ENCODE measurements around the gene EAF1. TPM values are rescaled to one million over a fixed set of nuclear protein-coding genes. Genes with fewer than 3 reads are reported as not detected.
A peak's percentile ranks its signal among the peaks of the same experiment; 100 is the strongest.

The EAF1 gene
- polyA plus RNA-seq, 3 donors: 9.0 to 44.0 (median 9.1) TPM

GRCh38 chr3:15420871-15421270 is 6.5 kb upstream of the EAF1 start:
- no peak overlapping the region for H3K4me2 ChIP-seq (replicated peaks; ENCODE audit: extremely low read depth, low read length, poor library complexity, severe bottlenecking)

GRCh38 chr3:15426579-15427118 is 749 bp upstream of the EAF1 start:
- TF ChIP-seq CTCF (IDR thresholded peaks at IDR 0.05): no peak
- Mint-ChIP-seq H3K27me3 (ENCODE audit: low read depth in 3 of 3) (no peaks in the 10 kb centered on the region), H3K4me3 (peak overlapping the region; percentile 96 to 99), H3K36me3 (peaks cover 37 to 52% of the 10 kb centered on the region in 2 donors), H3K9me3 (no peaks in the 10 kb centered on the region), H3K4me1 (peaks cover 42% of the 10 kb centered on the region), H3K27ac (peak overlapping the region; percentile 98 to 100 (median 99))
- H3K9me3 ChIP-seq (replicated peaks in 1 of 2; ENCODE audit: control insufficient read depth in 1 of 2, insufficient read depth in 1 of 2, low read length in 2 of 2): no peaks in the 10 kb centered on the region
- H3K9ac ChIP-seq (ENCODE audit: insufficient read depth, low read length, poor library complexity, severe bottlenecking): peak overlapping the region; percentile 99
- no peak for DNase-seq
- H2AFZ ChIP-seq (ENCODE audit: insufficient read depth, low read depth, low read length, poor library complexity, severe bottlenecking): peak overlapping the region; percentile 90
- WGBS (ENCODE audit: insufficient coverage): 35% methylated on average over 9 of the region's 16 CpGs
- peak overlapping the region; percentile 73 to 97 (median 92) for H3K4me3 ChIP-seq (replicated peaks in 1 of 3; ENCODE audit: low read depth in 2 of 3, low read length in 3 of 3)
- peak overlapping the region; percentile 83 for H3K4me2 ChIP-seq (replicated peaks; ENCODE audit: extremely low read depth, low read length, poor library complexity, severe bottlenecking)
- peaks cover 33 to 50% of the 10 kb centered on the region in 2 donors for H3K36me3 ChIP-seq (replicated peaks in 1 of 2; ENCODE audit: control insufficient read depth in 1 of 2, insufficient read depth in 2 of 2, low read length in 2 of 2)
- peaks cover 29% of the 10 kb centered on the region for H4K20me1 ChIP-seq (ENCODE audit: insufficient read depth, low read length)
- H3K27ac ChIP-seq (ENCODE audit: low read depth in 1 of 2, low read length in 2 of 2): peak overlapping the region; percentile 94 to 99
- peaks cover 21 to 32% of the 10 kb centered on the region in 2 donors for H3K4me1 ChIP-seq (ENCODE audit: control insufficient read depth in 1 of 2, insufficient read depth in 2 of 2, low read length in 2 of 2)
- intact Hi-C loops (cut with micrococcal nuclease): loop anchor here in 1 of 2 donors (5.0 kb wide), 2 partner anchors 131 to 159 kb away; no protein-coding TSS in a partner anchor
- peaks cover 57% of the 10 kb centered on the region for H3K79me2 ChIP-seq (ENCODE audit: insufficient read depth, low read length)
- no peaks in the 10 kb centered on the region for H3K27me3 ChIP-seq (ENCODE audit: control insufficient read depth in 2 of 2, insufficient read depth in 2 of 2, low read length in 2 of 2)

More at GRCh38 chr3:15420871-15421270, 6.5 kb upstream of the EAF1 start:
- no peaks in the 10 kb centered on the region for H3K9me3 Mint-ChIP-seq
- no peaks in the 10 kb centered on the region for H3K27me3 ChIP-seq (ENCODE audit: control insufficient read depth in 2 of 2, insufficient read depth in 2 of 2, low read length in 2 of 2)
- no peak overlapping the region for H2AFZ ChIP-seq (ENCODE audit: insufficient read depth, low read depth, low read length, poor library complexity, severe bottlenecking)
- no peak overlapping the region for H3K4me3 ChIP-seq (replicated peaks in 1 of 3; ENCODE audit: low read depth in 2 of 3, low read length in 3 of 3)
- H3K79me2 ChIP-seq (ENCODE audit: insufficient read depth, low read length): peaks cover 3% of the 10 kb centered on the region
- H3K9ac ChIP-seq (ENCODE audit: insufficient read depth, low read length, poor library complexity, severe bottlenecking): no peak overlapping the region
- no peaks in the 10 kb centered on the region for H4K20me1 ChIP-seq (ENCODE audit: insufficient read depth, low read length)
- peaks cover 7% of the 10 kb centered on the region for H3K4me1 Mint-ChIP-seq
- WGBS (ENCODE audit: insufficient coverage): 80% methylated on average over 2 of the region's 4 CpGs
- no peak overlapping the region for H3K27ac ChIP-seq (ENCODE audit: low read depth in 1 of 2, low read length in 2 of 2)
- H3K36me3 ChIP-seq (replicated peaks in 1 of 2; ENCODE audit: control insufficient read depth in 1 of 2, insufficient read depth in 2 of 2, low read length in 2 of 2): peaks cover 37 to 78% of the 10 kb centered on the region in 2 donors
- H3K4me3 Mint-ChIP-seq: no peak overlapping the region
- peaks cover 40 to 53% of the 10 kb centered on the region in 2 donors for H3K36me3 Mint-ChIP-seq
- intact Hi-C loops (cut with micrococcal nuclease): no loop called here
- DNase-seq: no peak
- no peaks in the 10 kb centered on the region for H3K27me3 Mint-ChIP-seq (ENCODE audit: low read depth in 3 of 3)
- H3K27ac Mint-ChIP-seq: no peak overlapping the region
- H3K4me1 ChIP-seq (ENCODE audit: control insufficient read depth in 1 of 2, insufficient read depth in 2 of 2, low read length in 2 of 2): no peaks in the 10 kb centered on the region
- no peaks in the 10 kb centered on the region for H3K9me3 ChIP-seq (replicated peaks in 1 of 2; ENCODE audit: control insufficient read depth in 1 of 2, insufficient read depth in 1 of 2, low read length in 2 of 2)
- no peak for TF ChIP-seq CTCF (IDR thresholded peaks at IDR 0.05)

All from CD14-positive monocyte (primary cell).